Liver (tissue), 3 donors: ENCODE measurements around the gene ZNF280D.

Experiments
- FOXA1 ChIP-seq: IDR thresholded peaks from 2 replicates; pipeline ENCODE4 v1.6.1; 2016; ENCODE audit warnings: antibody characterized with exemption
- GABPA ChIP-seq, 2 donors: IDR thresholded peaks in 1 of 2; conservative IDR thresholded peaks in 1 of 2; 2 replicates each; pipeline ENCODE4 v1.6.1; 2016; ENCODE audit warnings: antibody characterized with exemption in 2 of 2, mild to moderate bottlenecking in 1 of 2, moderate library complexity in 1 of 2
- JUND ChIP-seq, 2 donors: IDR thresholded peaks; 2 replicates each; pipeline ENCODE4 v1.6.1; 2016; ENCODE audit warnings: antibody characterized with exemption in 2 of 2
- RAD21 ChIP-seq, 2 donors: IDR thresholded peaks; 2 replicates each; pipeline ENCODE4 v1.6.1; 2016; ENCODE audit warnings: antibody characterized with exemption in 2 of 2, mild to moderate bottlenecking in 2 of 2
- SP1 ChIP-seq: IDR thresholded peaks from 2 replicates; pipeline ENCODE4 v1.6.1; 2018; ENCODE audit warnings: antibody characterized with exemption, mild to moderate bottlenecking
- TAF1 ChIP-seq: conservative IDR thresholded peaks from 2 replicates; pipeline ENCODE4 v1.6.1; 2016; ENCODE audit warnings: antibody characterized with exemption, mild to moderate bottlenecking
- YY1 ChIP-seq: IDR thresholded peaks from 2 replicates; pipeline ENCODE4 v1.6.1; 2016; ENCODE audit warnings: antibody characterized with exemption, mild to moderate bottlenecking
- TF ChIP-seq, protein P1 (sequence below): fragments of 150-350 bp; IDR thresholded peaks from 2 replicates; pipeline ENCODE4 v1.5.1; 2017; ENCODE audit warnings: improper control_type of control experiment, low read depth, low read length; ENCODE audit not compliant: missing input control
- TF ChIP-seq, protein P2 (sequence below): IDR thresholded peaks from 2 replicates; pipeline ENCODE4 v1.6.1; 2016; ENCODE audit warnings: antibody characterized with exemption
- TF ChIP-seq, protein P3 (sequence below): IDR thresholded peaks from 2 replicates; pipeline ENCODE4 v1.6.1; 2016; ENCODE audit warnings: antibody characterized with exemption, mild to moderate bottlenecking
- donor health status: healthy.
- donor health status: healthy.

DNA sequence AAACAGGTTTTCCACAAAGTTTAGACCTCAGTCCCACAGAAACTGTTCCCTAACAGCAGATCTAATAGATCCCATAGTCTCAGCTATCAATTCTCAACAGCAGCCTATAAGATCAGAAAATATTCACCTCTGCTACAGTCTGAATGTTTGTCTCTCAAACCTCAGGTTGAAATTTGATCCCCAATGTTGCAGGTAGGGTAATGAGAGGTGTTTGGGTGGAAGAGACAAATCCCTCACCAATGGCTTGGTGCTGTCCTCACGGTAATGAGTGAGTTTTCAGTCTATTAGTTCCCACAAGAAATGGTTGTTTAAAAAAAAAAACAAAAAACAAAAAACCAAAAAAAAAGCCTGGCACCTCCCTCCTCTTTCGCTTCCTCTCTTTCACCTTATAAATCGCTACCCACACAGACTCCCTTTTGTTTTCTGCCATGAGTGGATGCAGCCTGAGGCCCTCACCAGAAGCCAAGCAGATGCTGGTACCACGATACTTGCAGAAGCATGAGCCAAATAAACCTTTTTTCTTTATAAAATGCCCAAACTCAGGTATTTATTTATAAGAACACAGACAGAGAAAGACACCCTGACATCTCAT is 14.2 kb downstream of the ZNF280D start:
- TF ChIP-seq, protein P1, sequence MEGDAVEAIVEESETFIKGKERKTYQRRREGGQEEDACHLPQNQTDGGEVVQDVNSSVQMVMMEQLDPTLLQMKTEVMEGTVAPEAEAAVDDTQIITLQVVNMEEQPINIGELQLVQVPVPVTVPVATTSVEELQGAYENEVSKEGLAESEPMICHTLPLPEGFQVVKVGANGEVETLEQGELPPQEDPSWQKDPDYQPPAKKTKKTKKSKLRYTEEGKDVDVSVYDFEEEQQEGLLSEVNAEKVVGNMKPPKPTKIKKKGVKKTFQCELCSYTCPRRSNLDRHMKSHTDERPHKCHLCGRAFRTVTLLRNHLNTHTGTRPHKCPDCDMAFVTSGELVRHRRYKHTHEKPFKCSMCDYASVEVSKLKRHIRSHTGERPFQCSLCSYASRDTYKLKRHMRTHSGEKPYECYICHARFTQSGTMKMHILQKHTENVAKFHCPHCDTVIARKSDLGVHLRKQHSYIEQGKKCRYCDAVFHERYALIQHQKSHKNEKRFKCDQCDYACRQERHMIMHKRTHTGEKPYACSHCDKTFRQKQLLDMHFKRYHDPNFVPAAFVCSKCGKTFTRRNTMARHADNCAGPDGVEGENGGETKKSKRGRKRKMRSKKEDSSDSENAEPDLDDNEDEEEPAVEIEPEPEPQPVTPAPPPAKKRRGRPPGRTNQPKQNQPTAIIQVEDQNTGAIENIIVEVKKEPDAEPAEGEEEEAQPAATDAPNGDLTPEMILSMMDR = no peak
- TF ChIP-seq SP1 (no peak), FOXA1 (no peak), JUND (IDR thresholded peaks at IDR 0.05) (no peak), YY1 (no peak), RAD21 (IDR thresholded peaks at IDR 0.05) (no peak), TAF1 (no peak), GABPA (IDR thresholded peaks at IDR 0.05 in 1 of 2, conservative IDR thresholded peaks at IDR 0.05 in 1 of 2) (no peak)
- TF ChIP-seq, protein P2, sequence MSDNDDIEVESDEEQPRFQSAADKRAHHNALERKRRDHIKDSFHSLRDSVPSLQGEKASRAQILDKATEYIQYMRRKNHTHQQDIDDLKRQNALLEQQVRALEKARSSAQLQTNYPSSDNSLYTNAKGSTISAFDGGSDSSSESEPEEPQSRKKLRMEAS = no peak
- TF ChIP-seq, protein P3, sequence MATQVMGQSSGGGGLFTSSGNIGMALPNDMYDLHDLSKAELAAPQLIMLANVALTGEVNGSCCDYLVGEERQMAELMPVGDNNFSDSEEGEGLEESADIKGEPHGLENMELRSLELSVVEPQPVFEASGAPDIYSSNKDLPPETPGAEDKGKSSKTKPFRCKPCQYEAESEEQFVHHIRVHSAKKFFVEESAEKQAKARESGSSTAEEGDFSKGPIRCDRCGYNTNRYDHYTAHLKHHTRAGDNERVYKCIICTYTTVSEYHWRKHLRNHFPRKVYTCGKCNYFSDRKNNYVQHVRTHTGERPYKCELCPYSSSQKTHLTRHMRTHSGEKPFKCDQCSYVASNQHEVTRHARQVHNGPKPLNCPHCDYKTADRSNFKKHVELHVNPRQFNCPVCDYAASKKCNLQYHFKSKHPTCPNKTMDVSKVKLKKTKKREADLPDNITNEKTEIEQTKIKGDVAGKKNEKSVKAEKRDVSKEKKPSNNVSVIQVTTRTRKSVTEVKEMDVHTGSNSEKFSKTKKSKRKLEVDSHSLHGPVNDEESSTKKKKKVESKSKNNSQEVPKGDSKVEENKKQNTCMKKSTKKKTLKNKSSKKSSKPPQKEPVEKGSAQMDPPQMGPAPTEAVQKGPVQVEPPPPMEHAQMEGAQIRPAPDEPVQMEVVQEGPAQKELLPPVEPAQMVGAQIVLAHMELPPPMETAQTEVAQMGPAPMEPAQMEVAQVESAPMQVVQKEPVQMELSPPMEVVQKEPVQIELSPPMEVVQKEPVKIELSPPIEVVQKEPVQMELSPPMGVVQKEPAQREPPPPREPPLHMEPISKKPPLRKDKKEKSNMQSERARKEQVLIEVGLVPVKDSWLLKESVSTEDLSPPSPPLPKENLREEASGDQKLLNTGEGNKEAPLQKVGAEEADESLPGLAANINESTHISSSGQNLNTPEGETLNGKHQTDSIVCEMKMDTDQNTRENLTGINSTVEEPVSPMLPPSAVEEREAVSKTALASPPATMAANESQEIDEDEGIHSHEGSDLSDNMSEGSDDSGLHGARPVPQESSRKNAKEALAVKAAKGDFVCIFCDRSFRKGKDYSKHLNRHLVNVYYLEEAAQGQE = no peak
